Type B pancreatic cell (in vitro differentiated cells): ENCODE measurements around the gene FCHO1. TPM values are rescaled to one million over a fixed set of nuclear protein-coding genes. Genes with fewer than 3 reads are reported as not detected.
A peak's percentile ranks its signal among the peaks of the same experiment; 100 is the strongest.

Experiments
- DNase-seq: peaks from one replicate; pipeline ENCODE4 v3.0.0; 2021; ENCODE audit warnings: mixed read lengths; ENCODE audit not compliant: unreplicated experiment; ENCODE audit errors: extremely low spot score
- H3K27ac Mint-ChIP-seq: 2 replicates; pipeline ENCODE4 v1.8.0; 2021; ENCODE audit warnings: mild to moderate bottlenecking, mixed read lengths
- H3K27me3 Mint-ChIP-seq: 2 replicates; pipeline ENCODE4 v1.8.0; 2021; ENCODE audit warnings: mixed read lengths
- H3K36me3 Mint-ChIP-seq: 2 replicates; pipeline ENCODE4 v1.8.0; 2021; ENCODE audit warnings: mixed read lengths
- H3K4me1 Mint-ChIP-seq: one replicate; pipeline ENCODE4 v1.8.0; 2021; ENCODE audit warnings: mixed read lengths; ENCODE audit not compliant: unreplicated experiment
- H3K4me3 Mint-ChIP-seq: 2 replicates; pipeline ENCODE4 v1.8.0; 2021; ENCODE audit warnings: mild to moderate bottlenecking, mixed read lengths
- H3K9me3 Mint-ChIP-seq: 2 replicates; pipeline ENCODE4 v1.8.0; 2021; ENCODE audit warnings: mixed read lengths
- total RNA-seq: library from RNA; stranded (reverse); gene quantifications from 2 replicates; pipeline ENCODE4 v1.2.1, GENCODE V29; 2021; ENCODE audit warnings: low replicate concordance
- TF ChIP-seq, protein P1 (sequence below): fragments of 200-600 bp; sonication (generic); conservative IDR thresholded peaks from 2 replicates; pipeline ENCODE4 v1.5.0; 2021; ENCODE audit warnings: antibody characterized with exemption, mild to moderate bottlenecking

Gene FCHO1
- total RNA-seq, 1 donor from 2014 or later = 4.4 TPM

DNA sequence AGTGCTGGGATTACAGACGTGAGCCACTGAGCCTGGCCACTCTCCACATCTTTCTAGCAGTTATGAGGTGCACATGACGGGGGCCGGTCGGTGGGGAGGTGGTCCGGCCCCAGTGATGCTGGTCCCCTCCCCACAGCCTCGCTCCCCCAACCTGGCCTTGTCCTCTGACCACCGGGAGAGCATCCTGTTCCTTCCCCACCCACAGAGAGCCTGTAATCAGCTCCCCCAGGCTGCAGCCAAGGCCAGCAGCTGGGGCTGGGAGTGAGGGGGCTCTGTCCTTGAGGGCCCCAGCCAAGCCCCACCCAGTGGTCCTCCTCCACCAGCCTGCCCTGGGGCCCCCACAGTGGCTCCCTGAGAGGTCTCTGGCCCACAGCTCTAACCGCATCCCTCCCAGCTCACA, 73.1 kb downstream of the FCHO1 start:
- Mint-ChIP-seq H3K9me3 (no peaks in the 10 kb centered on the region), H3K4me3 (no peak overlapping the region), H3K27me3 (peaks cover 3% of the 10 kb centered on the region), H3K4me1 (peaks cover 4% of the 10 kb centered on the region), H3K27ac (no peak overlapping the region), H3K36me3 (no peaks in the 10 kb centered on the region)
- DNase-seq = no peak
- TF ChIP-seq, protein P1, sequence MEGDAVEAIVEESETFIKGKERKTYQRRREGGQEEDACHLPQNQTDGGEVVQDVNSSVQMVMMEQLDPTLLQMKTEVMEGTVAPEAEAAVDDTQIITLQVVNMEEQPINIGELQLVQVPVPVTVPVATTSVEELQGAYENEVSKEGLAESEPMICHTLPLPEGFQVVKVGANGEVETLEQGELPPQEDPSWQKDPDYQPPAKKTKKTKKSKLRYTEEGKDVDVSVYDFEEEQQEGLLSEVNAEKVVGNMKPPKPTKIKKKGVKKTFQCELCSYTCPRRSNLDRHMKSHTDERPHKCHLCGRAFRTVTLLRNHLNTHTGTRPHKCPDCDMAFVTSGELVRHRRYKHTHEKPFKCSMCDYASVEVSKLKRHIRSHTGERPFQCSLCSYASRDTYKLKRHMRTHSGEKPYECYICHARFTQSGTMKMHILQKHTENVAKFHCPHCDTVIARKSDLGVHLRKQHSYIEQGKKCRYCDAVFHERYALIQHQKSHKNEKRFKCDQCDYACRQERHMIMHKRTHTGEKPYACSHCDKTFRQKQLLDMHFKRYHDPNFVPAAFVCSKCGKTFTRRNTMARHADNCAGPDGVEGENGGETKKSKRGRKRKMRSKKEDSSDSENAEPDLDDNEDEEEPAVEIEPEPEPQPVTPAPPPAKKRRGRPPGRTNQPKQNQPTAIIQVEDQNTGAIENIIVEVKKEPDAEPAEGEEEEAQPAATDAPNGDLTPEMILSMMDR = no peak

DNA sequence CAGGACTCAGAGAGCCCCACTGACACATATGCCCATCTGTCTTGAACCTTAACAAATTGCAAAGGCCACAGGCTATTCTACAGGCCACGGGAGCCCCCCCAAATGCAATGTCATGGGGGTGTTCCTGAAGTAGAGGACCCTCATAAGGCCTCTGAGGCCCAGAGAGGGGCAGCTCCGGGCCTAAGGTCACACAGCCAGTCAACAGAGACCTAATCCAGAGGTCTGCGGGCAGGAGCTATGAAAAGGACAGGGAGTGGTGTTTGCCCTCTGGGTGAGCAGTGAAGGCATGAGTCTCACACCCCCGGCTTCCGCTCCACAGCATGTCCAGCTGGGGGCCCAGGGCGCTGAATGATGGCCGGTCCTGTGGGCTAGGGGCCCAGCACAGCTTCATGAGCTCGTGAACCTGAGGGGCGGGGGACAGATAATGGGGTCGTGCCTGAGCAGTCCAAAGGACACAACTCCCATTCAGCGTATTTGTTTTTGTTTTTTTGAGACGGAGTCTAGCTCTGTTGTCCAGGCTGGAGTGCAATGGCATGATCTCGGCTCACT, 75.3 kb downstream of the FCHO1 start:
- Mint-ChIP-seq H3K4me1 (peaks cover 7% of the 10 kb centered on the region), H3K27ac (no peak overlapping the region), H3K36me3 (no peaks in the 10 kb centered on the region), H3K4me3 (no peak overlapping the region), H3K27me3 (peaks cover 11% of the 10 kb centered on the region), H3K9me3 (no peaks in the 10 kb centered on the region)
- DNase-seq = no peak
- TF ChIP-seq, protein P1 = no peak

DNA sequence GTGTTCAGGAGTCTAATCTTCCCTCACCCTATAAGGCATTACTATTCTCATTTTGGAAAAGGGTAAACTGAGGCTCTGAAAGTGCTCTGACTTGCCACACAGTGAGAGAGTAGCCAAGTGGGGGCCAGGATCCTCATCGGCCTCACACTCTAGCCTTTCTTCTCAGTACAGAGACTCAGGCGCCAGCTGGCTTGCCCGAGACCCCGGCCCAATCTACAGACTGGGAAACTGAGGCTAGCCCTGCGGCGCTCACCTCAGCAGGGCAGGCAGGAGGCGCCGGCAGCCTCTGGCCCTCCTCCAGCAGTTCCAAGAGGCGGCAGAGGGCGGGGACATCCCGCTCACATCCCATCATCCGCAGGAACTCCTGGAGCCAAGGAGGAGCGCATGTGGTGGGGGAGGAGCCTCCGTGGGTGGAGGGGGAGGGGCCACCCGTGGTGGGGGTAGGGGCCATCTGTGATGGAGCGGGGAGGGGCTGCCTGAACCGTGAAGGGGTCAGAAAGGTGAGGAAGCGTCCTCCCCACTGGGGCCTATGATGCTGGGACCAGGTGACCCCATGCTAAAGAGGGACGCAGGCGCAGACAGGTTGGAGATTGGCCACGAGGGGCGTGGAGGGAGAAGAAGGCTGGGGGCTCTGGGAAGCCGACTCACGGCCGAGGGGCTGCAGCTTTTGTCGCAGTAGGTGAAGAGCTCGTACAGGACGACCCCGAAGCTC, 78.7 kb downstream of the FCHO1 start:
- no peaks in the 10 kb centered on the region for H3K36me3 Mint-ChIP-seq
- H3K4me1 Mint-ChIP-seq = peaks cover 4% of the 10 kb centered on the region
- peaks cover 14% of the 10 kb centered on the region for H3K27me3 Mint-ChIP-seq
- H3K27ac Mint-ChIP-seq = peak overlapping the region; percentile 79
- H3K9me3 Mint-ChIP-seq = no peaks in the 10 kb centered on the region
- H3K4me3 Mint-ChIP-seq = peak overlapping the region; percentile 90
- DNase-seq = no peak
- TF ChIP-seq, protein P1 = peak; percentile 25

DNA sequence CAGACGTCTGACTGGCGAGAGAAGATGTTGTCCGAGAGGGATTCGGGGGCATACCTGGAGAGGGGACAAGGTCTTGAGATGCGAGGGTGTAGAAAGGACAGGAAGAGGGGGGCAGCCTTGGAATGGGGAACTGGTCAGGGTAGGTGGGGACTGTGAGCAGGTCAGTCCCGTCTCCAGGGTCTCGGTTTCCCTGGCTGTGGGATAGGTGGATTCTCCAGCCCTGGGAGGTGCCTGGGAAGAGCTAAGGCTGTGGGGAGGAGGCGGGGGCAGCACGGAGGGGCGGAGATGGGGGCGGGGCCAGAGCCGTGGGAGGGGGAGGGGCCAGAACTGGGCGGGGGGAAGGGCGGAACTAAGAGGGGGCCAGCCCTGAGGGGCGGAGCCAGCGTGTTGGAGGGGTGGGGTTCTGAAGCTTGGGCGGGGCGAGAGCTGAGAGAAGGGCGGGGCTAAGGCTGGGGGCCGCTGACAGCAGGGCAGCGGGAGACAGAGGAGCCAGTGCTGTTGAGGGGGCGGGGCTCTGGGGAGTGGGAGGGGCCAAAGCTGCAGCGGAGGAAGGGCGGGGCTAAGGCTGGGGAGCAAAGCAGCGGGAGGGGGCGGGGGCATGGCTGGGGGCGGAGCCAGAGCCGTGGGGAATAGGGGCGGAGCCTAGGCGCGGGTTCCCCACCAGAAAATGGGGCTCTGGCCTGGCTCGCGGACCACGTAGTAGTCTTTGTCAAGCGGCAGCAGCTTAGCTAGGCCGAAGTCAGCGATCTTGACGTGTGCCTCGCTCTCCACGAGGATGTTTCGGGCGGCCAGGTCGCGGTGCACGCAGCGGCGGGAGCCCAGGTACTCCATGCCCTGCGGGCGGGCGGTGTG, 79.5 kb downstream of the FCHO1 start:
- Mint-ChIP-seq H3K27ac (peak overlapping the region; percentile 79), H3K4me3 (peak overlapping the region; percentile 90), H3K4me1 (peaks cover 10% of the 10 kb centered on the region), H3K36me3 (no peaks in the 10 kb centered on the region), H3K27me3 (peaks cover 17% of the 10 kb centered on the region), H3K9me3 (no peaks in the 10 kb centered on the region)
- peak; percentile 84 for DNase-seq
- TF ChIP-seq, protein P1 = no peak

DNA sequence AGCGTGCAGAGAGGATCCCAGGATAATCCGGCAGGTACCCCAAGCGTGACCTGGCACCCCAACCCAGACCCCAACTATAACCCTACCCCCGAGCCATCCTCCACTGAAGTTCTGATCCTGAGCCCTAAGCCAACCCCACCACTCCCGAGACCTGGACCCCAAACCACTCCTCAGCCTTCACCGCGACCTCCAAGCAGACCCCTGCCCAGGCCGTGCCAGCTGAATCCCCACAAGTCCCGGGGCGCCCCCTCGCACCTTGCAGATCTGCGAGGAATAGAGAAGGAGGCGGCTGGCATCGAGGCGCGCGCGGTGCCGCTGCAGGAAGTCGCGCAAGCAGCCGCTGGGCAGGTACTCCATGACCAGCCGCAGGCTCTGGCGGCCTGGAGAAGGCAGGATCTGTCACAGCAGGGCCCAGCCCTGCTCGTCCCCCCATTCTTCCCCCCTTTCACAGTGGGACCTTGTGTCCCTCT, 80.2 kb downstream of the FCHO1 start:
- Mint-ChIP-seq H3K27ac (no peak overlapping the region), H3K4me1 (peaks cover 10% of the 10 kb centered on the region), H3K4me3 (peak overlapping the region; percentile 90), H3K9me3 (no peaks in the 10 kb centered on the region), H3K36me3 (no peaks in the 10 kb centered on the region), H3K27me3 (peaks cover 21% of the 10 kb centered on the region)
- no peak for DNase-seq
- TF ChIP-seq, protein P1 = no peak
